Fibroblast of mammary gland (primary cell): Measurements from ENCODE around the gene OR4F3.
"Not testable (repeated sequence)": the region's sequence is repeated elsewhere in the genome, so short reads cannot be mapped to it uniquely, and the experiment has no call there.

Source experiments
- DNase-seq: peaks from one replicate; pipeline ENCODE4 v3.0.0-alpha.2; 2010; ENCODE audit warnings: low read depth
- H3K4me3 ChIP-seq: 2 replicates; pipeline ENCODE4 v1.5.1; 2011; ENCODE audit warnings: low read depth, mild to moderate bottlenecking, low read length, moderate library complexity; ENCODE audit not compliant: control insufficient read depth

OR4F3 gene

GRCh38 chr5:181366968-181367367 is at the start of gene OR4F3:
Gene OR4F3 (plus strand): TSS chr5:181367268.
- not testable (repeated sequence) for H3K4me3 ChIP-seq, DNase-seq
